CD4-positive, alpha-beta T cell treated with Interleukin-10 for 1 hour (primary cell): ENCODE measurements around the gene CNDP2.
"Not testable (repeated sequence)": the region's sequence is repeated elsewhere in the genome, so short reads cannot be mapped to it uniquely, and the experiment has no call there.

Experiments
- DNase-seq: peaks from one replicate; pipeline ENCODE4 v3.0.0-alpha.2; 2020

Gene CNDP2

GRCh38 chr18:74519320-74520095, 23.3 kb downstream of the CNDP2 start:
- DNase-seq = no peak

- DNase-seq = no peak
These were observed 24.1 kb downstream of the CNDP2 start for GRCh38 chr18:74520096-74520833.

GRCh38 chr18:74521068-74521725, 25.0 kb downstream of the CNDP2 start:
- DNase-seq = no peak

- no peak for DNase-seq
These were observed 26.7 kb downstream of the CNDP2 start for GRCh38 chr18:74522635-74523548.

- no peak for DNase-seq
These were observed 27.9 kb downstream of the CNDP2 start for GRCh38 chr18:74524097-74524496.

GRCh38 chr18:74524915-74525314, 28.8 kb downstream of the CNDP2 start:
- not testable (repeated sequence) for DNase-seq

- DNase-seq = no peak
These were observed 29.6 kb downstream of the CNDP2 start for GRCh38 chr18:74525741-74526140.

GRCh38 chr18:74526488-74526887, 30.3 kb downstream of the CNDP2 start:
- no peak for DNase-seq

- no peak for DNase-seq
These were observed 32.3 kb downstream of the CNDP2 start for GRCh38 chr18:74528478-74528877.

GRCh38 chr18:74528913-74529312, 32.8 kb downstream of the CNDP2 start:
- no peak for DNase-seq

GRCh38 chr18:74529378-74529777, 33.2 kb downstream of the CNDP2 start:
- DNase-seq = no peak

GRCh38 chr18:74529811-74530583, 33.8 kb downstream of the CNDP2 start:
- DNase-seq = no peak

GRCh38 chr18:74530584-74530862, 34.4 kb downstream of the CNDP2 start:
- DNase-seq = no peak

- no peak for DNase-seq
These were observed 34.9 kb downstream of the CNDP2 start for GRCh38 chr18:74531043-74531442.

- no peak for DNase-seq
These were observed 36.4 kb downstream of the CNDP2 start for GRCh38 chr18:74532511-74533025.

GRCh38 chr18:74533666-74534065, 37.5 kb downstream of the CNDP2 start:
- DNase-seq = no peak

GRCh38 chr18:74534150-74534969, 38.2 kb downstream of the CNDP2 start, which contains the start of gene CNDP1:
TSS of gene CNDP1 (plus strand) at chr18:74534500. CDS start at chr18:74534668, 168 bp downstream.
- DNase-seq = no peak

GRCh38 chr18:74534981-74535649, 39.0 kb downstream of the CNDP2 start:
- DNase-seq = no peak

GRCh38 chr18:74539289-74539688, 43.1 kb downstream of the CNDP2 start:
- no peak for DNase-seq
